Measurements from ENCODE around the gene IGDCC3.

IGDCC3 gene

DNA sequence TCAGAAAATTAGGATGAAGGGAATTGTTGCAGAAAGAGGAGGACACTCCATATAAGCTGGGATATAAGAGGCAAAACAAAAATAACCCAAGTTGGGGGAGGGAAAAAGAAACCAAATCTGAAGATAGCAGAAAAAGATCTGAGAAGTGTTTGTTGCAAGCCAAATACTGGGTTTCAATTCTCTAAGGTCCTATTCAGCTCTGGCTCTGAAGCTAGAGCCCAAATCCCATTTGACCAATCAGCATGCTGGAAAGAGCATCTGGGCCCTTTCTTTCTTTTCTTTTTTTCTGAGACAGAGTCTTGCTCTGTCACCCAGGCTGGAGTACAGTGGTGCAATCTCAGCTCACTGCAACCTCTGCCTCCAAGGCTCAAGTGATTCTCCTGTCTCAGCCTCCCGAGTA lies 17.3 kb downstream of the IGDCC3 start:
- no peak overlapping the region for H4K91ac ChIP-seq (ENCODE audit: low read depth, low read length)
- no peak overlapping the region for H3K27ac ChIP-seq (ENCODE audit: low read depth, low read length)
- H2AK5ac ChIP-seq (ENCODE audit: low read length) = no peak overlapping the region
- peaks cover 25% of the 10 kb centered on the region for H3K79me1 ChIP-seq (ENCODE audit: low read length)
- WGBS (ENCODE audit: extremely low coverage, insufficient coverage, insufficient read length) = no CpG with 5 or more reads among the region's 1 CpG
- no peak overlapping the region for H3K18ac ChIP-seq (ENCODE audit: low read length)
- no peak overlapping the region for H3K14ac ChIP-seq (ENCODE audit: low read length)
- no peak overlapping the region for H3K4ac ChIP-seq (ENCODE audit: low read depth, low read length)
- no peak overlapping the region for H2BK12ac ChIP-seq (ENCODE audit: low read length)
- H4K8ac ChIP-seq (ENCODE audit: low read depth, low read length) = no peak overlapping the region
- H3K4me3 ChIP-seq (ENCODE audit: low read depth, low read length) = no peak overlapping the region
- peaks cover 16 to 24% of the 10 kb centered on the region in 2 experiments for H3K36me3 ChIP-seq (ENCODE audit: control insufficient read depth in 1 of 2, insufficient read depth in 2 of 2, low read length in 2 of 2)
- no peak overlapping the region for H3K23ac ChIP-seq (ENCODE audit: low read length)
- H3K4me1 ChIP-seq (ENCODE audit: control insufficient read depth in 1 of 2, insufficient read depth in 2 of 2, low read length in 2 of 2) = peaks cover 28 to 32% of the 10 kb centered on the region in 2 experiments
- H2BK5ac ChIP-seq (ENCODE audit: low read depth, low read length, poor library complexity) = no peak overlapping the region
- H3K27me3 ChIP-seq (ENCODE audit: insufficient read depth, low read length) = no peaks in the 10 kb centered on the region
- H2BK120ac ChIP-seq (ENCODE audit: insufficient read depth, low read length, poor library complexity) = no peak overlapping the region
- H3K9me3 ChIP-seq (ENCODE audit: insufficient read depth, low read depth, low read length) = no peaks in the 10 kb centered on the region
- DNase-seq = no peak
- no peak overlapping the region for H3K9ac ChIP-seq (ENCODE audit: low read length)
- H3K79me2 ChIP-seq (ENCODE audit: control insufficient read depth, insufficient read depth, low read length, poor library complexity) = peaks cover 11% of the 10 kb centered on the region
- no peak overlapping the region for H2AFZ ChIP-seq (ENCODE audit: insufficient read depth, low read length, poor library complexity)
- H4K12ac ChIP-seq (ENCODE audit: low read depth, low read length) = no peak overlapping the region
- H3K4me2 ChIP-seq (ENCODE audit: low read length) = no peak overlapping the region

DNA sequence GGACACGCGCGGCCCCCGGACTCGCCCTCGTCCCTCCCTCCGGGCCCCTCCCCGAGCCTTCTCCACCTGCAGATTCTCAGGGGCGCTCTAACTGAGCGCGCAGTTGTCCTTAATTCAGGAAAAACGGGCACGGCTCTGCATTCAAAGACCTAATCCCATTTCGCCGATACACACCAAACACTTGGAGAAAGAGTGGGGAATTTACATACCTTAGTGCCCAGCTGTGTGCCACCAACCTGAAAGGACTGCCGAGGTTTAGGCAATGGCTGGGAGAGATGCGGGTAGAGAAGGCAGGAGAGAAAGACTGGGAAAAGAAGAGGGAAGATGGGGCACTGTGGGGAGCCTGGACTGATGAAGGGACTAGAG lies 21.8 kb downstream of the IGDCC3 start:
- Histone ChIP-seq H3K27me3 (ENCODE audit: insufficient read depth, low read length) (no peaks in the 10 kb centered on the region), H2AK5ac (ENCODE audit: low read length) (peak overlapping the region; percentile 16), H2BK12ac (ENCODE audit: low read length) (peak overlapping the region; percentile 56), H3K79me2 (ENCODE audit: control insufficient read depth, insufficient read depth, low read length, poor library complexity) (peaks cover 5% of the 10 kb centered on the region), H4K8ac (ENCODE audit: low read depth, low read length) (peak overlapping the region; percentile 63), H3K27ac (ENCODE audit: low read depth, low read length) (peak overlapping the region; percentile 35), H2AFZ (ENCODE audit: insufficient read depth, low read length, poor library complexity) (no peak overlapping the region), H3K23ac (ENCODE audit: low read length) (no peak overlapping the region), H4K91ac (ENCODE audit: low read depth, low read length) (peak overlapping the region; percentile 90), H3K36me3 (ENCODE audit: control insufficient read depth in 1 of 2, insufficient read depth in 2 of 2, low read length in 2 of 2) (peaks cover 9 to 11% of the 10 kb centered on the region in 2 experiments), H3K4me3 (ENCODE audit: low read depth, low read length) (no peak overlapping the region), H3K4ac (ENCODE audit: low read depth, low read length) (peak overlapping the region; percentile 35), H3K9ac (ENCODE audit: low read length) (no peak overlapping the region), H3K79me1 (ENCODE audit: low read length) (peaks cover 12% of the 10 kb centered on the region), H3K9me3 (ENCODE audit: insufficient read depth, low read depth, low read length) (no peaks in the 10 kb centered on the region), H4K12ac (ENCODE audit: low read depth, low read length) (no peak overlapping the region), H3K4me2 (ENCODE audit: low read length) (peak overlapping the region; percentile 80), H2BK5ac (ENCODE audit: low read depth, low read length, poor library complexity) (peak overlapping the region; percentile 4), H3K14ac (ENCODE audit: low read length) (peak overlapping the region; percentile 66), H2BK120ac (ENCODE audit: insufficient read depth, low read length, poor library complexity) (peak overlapping the region; percentile 77), H3K4me1 (ENCODE audit: control insufficient read depth in 1 of 2, insufficient read depth in 2 of 2, low read length in 2 of 2) (peaks cover 19% of the 10 kb centered on the region in 2 experiments), H3K18ac (ENCODE audit: low read length) (peak overlapping the region; percentile 19)
- DNase-seq = no peak
- WGBS (ENCODE audit: extremely low coverage, insufficient coverage, insufficient read length) = no CpG with 5 or more reads among the region's 17 CpGs

DNA sequence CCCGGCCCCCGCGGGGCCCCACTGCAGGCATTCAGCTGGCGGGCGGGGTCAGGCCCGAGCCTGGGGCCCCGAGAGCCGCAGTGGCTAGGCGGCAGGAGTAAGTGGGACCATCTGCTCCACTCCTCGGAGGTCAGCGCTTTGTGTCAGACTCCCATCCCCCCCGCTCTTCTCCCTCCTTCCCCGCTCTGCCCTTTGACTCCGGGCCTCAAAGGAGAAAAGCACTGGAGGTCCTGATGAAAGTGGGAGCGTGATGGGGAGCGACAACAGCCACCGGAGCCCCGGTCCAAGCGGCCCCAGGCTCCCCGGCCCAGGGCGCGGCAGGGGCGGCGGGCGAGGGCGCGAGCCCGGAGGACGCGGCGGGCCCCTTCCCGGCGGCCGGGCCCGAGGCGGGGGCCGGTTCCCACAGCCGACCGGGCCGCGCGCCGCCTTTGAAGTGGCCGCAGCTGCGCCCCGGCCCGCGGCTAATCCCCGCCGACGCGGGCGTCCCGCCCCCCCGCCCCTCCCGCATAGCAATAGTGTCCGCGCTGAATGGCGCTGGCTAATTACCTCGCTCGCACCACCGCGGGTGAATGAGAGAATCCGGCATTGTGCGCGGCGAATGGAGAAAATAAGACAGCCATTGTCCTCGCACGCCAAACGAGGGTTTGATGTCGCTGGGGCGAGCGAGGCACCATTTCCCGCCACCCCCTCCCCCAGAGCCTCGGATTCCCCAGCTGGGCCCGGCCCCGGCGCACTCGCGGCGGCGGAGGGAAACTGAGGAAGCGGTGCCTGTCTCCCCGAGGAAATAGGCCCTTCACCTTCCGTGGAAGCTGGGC lies 22.4 kb downstream of the IGDCC3 start:
- H2AFZ ChIP-seq (ENCODE audit: insufficient read depth, low read length, poor library complexity) = peak overlapping the region; percentile 39
- H4K8ac ChIP-seq (ENCODE audit: low read depth, low read length) = peak overlapping the region; percentile 92
- peak overlapping the region; percentile 77 for H3K27ac ChIP-seq (ENCODE audit: low read depth, low read length)
- H3K36me3 ChIP-seq (ENCODE audit: control insufficient read depth in 1 of 2, insufficient read depth in 2 of 2, low read length in 2 of 2) = peaks cover 8 to 9% of the 10 kb centered on the region in 2 experiments
- H3K9me3 ChIP-seq (ENCODE audit: insufficient read depth, low read depth, low read length) = no peaks in the 10 kb centered on the region
- H3K4me3 ChIP-seq (ENCODE audit: low read depth, low read length) = peak overlapping the region; percentile 54
- peak in 1 of 2 donors; percentile 36 for DNase-seq
- WGBS (ENCODE audit: extremely low coverage, insufficient coverage, insufficient read length) = no CpG with 5 or more reads among the region's 85 CpGs
- H3K79me1 ChIP-seq (ENCODE audit: low read length) = peaks cover 12% of the 10 kb centered on the region
- H3K9ac ChIP-seq (ENCODE audit: low read length) = peak overlapping the region; percentile 41
- peaks cover 5% of the 10 kb centered on the region for H3K79me2 ChIP-seq (ENCODE audit: control insufficient read depth, insufficient read depth, low read length, poor library complexity)
- peak overlapping the region; percentile 90 for H4K91ac ChIP-seq (ENCODE audit: low read depth, low read length)
- H3K4me2 ChIP-seq (ENCODE audit: low read length) = peak overlapping the region; percentile 80
- peak overlapping the region; percentile 76 for H2AK5ac ChIP-seq (ENCODE audit: low read length)
- peak overlapping the region; percentile 77 for H4K12ac ChIP-seq (ENCODE audit: low read depth, low read length)
- H3K18ac ChIP-seq (ENCODE audit: low read length) = peak overlapping the region; percentile 91
- peak overlapping the region; percentile 91 for H3K4ac ChIP-seq (ENCODE audit: low read depth, low read length)
- no peak overlapping the region for H3K23ac ChIP-seq (ENCODE audit: low read length)
- H2BK5ac ChIP-seq (ENCODE audit: low read depth, low read length, poor library complexity) = peak overlapping the region; percentile 87
- peak overlapping the region; percentile 87 for H3K14ac ChIP-seq (ENCODE audit: low read length)
- H2BK12ac ChIP-seq (ENCODE audit: low read length) = peak overlapping the region; percentile 87
- H2BK120ac ChIP-seq (ENCODE audit: insufficient read depth, low read length, poor library complexity) = peak overlapping the region; percentile 93
- peaks cover 19% of the 10 kb centered on the region in 2 experiments for H3K4me1 ChIP-seq (ENCODE audit: control insufficient read depth in 1 of 2, insufficient read depth in 2 of 2, low read length in 2 of 2)
- no peaks in the 10 kb centered on the region for H3K27me3 ChIP-seq (ENCODE audit: insufficient read depth, low read length)

DNA sequence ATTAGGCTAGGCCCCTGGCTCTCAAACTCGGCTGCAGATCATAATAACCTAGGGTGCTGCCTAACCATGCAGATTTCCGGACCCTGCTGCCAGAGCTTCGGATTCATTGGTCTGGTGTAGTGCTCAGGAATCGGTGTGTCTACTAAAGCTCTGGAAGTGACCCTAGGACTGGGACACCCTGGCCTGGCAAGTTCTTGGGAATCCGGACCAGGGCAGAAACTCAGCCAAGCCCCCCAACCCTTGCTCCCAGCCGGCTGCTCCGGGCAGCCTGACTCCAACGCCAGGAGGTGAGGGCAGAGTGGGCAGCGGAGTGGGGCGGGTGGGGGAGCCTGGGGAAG lies 23.0 kb downstream of the IGDCC3 start:
- H3K36me3 ChIP-seq (ENCODE audit: control insufficient read depth in 1 of 2, insufficient read depth in 2 of 2, low read length in 2 of 2) = peaks cover 6 to 8% of the 10 kb centered on the region in 2 experiments
- H3K9me3 ChIP-seq (ENCODE audit: insufficient read depth, low read depth, low read length) = no peaks in the 10 kb centered on the region
- H3K79me2 ChIP-seq (ENCODE audit: control insufficient read depth, insufficient read depth, low read length, poor library complexity) = peaks cover 5% of the 10 kb centered on the region
- H3K27me3 ChIP-seq (ENCODE audit: insufficient read depth, low read length) = no peaks in the 10 kb centered on the region
- peak overlapping the region; percentile 77 for H3K27ac ChIP-seq (ENCODE audit: low read depth, low read length)
- peaks cover 12% of the 10 kb centered on the region for H3K79me1 ChIP-seq (ENCODE audit: low read length)
- peak overlapping the region; percentile 86 for H4K91ac ChIP-seq (ENCODE audit: low read depth, low read length)
- H3K14ac ChIP-seq (ENCODE audit: low read length) = peak overlapping the region; percentile 81
- no peak overlapping the region for H2AFZ ChIP-seq (ENCODE audit: insufficient read depth, low read length, poor library complexity)
- WGBS (ENCODE audit: extremely low coverage, insufficient coverage, insufficient read length) = no CpG with 5 or more reads among the region's 10 CpGs
- peak overlapping the region; percentile 14 for H3K18ac ChIP-seq (ENCODE audit: low read length)
- no peak overlapping the region for H3K4me3 ChIP-seq (ENCODE audit: low read depth, low read length)
- no peak overlapping the region for H4K12ac ChIP-seq (ENCODE audit: low read depth, low read length)
- H3K4ac ChIP-seq (ENCODE audit: low read depth, low read length) = peak overlapping the region; percentile 91
- peaks cover 19% of the 10 kb centered on the region in 2 experiments for H3K4me1 ChIP-seq (ENCODE audit: control insufficient read depth in 1 of 2, insufficient read depth in 2 of 2, low read length in 2 of 2)
- peak overlapping the region; percentile 22 for H2AK5ac ChIP-seq (ENCODE audit: low read length)
- peak overlapping the region; percentile 72 for H2BK12ac ChIP-seq (ENCODE audit: low read length)
- no peak overlapping the region for H3K9ac ChIP-seq (ENCODE audit: low read length)
- no peak for DNase-seq
- H2BK120ac ChIP-seq (ENCODE audit: insufficient read depth, low read length, poor library complexity) = peak overlapping the region; percentile 78
- H3K4me2 ChIP-seq (ENCODE audit: low read length) = peak overlapping the region; percentile 58
- peak overlapping the region; percentile 92 for H4K8ac ChIP-seq (ENCODE audit: low read depth, low read length)
- H2BK5ac ChIP-seq (ENCODE audit: low read depth, low read length, poor library complexity) = peak overlapping the region; percentile 26
- H3K23ac ChIP-seq (ENCODE audit: low read length) = no peak overlapping the region

Measured in trophoblast cell (in vitro differentiated cells and primary cell).